GM19099 (cell line): ENCODE measurements around the gene TPM4.

Experiments used
- POLR2A ChIP-seq: IDR thresholded peaks from 3 replicates; pipeline ENCODE4 v1.6.1; 2011; ENCODE audit warnings: low read depth; ENCODE audit not compliant: insufficient read length; ENCODE audit errors: extremely low read depth

The TPM4 gene

GRCh38 chr19:16075430-16076153 lies 703 bp upstream of the TPM4 start:
- no peak for TF ChIP-seq POLR2A

- no peak for TF ChIP-seq POLR2A
Measured at GRCh38 chr19:16076958-16077611, 790 bp downstream of the TPM4 start.

GRCh38 chr19:16077984-16078758 lies 1.9 kb downstream of the TPM4 start:
- peak; percentile 32 for TF ChIP-seq POLR2A

DNA sequence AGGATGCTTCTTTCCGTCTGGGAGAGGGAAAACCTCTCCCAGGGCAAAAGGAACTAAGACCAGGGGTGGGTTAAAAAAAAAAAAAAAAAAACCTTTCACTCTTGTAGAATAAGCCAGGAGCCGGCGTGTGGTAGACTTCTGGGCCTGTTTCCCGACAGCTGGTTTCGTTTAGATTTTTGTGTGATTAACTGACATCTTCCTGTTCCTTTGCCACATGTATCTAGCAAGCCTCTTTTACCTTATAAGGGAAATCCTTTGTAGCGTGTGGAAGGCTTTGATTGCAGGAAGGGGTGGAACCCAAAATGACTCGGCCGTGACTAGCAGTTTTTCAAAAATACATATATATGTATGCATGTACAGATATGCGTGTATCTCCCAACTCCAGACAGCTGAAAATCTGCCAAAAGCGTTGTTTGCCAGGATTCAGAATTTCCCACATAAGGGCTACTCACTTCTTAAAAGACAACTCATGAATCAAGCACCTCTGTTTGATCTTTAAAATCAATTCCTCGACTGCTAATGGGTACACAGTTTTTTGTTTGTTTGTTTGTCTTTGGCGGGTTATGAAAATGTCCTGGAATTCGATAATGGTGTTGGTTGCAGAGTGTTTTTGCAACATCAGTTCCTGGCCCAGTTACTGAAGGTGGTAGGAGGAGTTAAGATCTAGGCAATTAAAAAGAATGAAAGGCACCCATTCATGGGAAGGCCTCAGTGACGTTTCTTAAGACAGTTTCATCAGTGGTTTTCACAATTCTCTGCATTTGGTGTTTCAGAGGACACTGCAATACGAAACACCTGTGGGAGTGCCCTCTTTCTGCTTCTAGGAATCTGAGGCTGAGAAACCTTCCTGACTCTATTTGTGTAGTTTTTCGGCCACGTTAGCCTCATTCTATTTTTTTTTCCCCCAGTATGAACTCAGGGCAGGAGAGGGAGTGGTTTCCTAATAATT lies 2.7 kb downstream of the TPM4 start:
- peak; percentile 43 for TF ChIP-seq POLR2A

GRCh38 chr19:16084067-16084685 lies 7.9 kb downstream of the TPM4 start:
- no peak for TF ChIP-seq POLR2A

DNA sequence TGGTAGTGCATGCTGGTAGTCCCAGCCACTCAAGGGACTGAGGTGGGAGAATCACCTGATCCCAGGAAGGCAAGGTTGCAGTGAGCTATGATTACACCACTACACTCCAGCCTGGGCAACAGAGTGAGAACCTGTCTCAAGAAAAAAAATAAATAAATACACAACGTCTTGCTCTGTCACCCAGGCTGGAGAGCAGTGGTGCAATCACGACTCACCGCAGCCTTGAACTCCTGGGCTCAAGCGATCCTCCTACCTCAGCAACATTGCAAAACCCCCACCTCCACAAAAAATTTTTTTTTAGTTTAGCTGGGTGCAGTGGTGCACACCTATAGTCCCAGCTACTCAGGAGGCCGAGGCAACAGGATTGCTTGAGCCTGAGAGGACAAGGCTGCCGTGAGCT lies 8.8 kb downstream of the TPM4 start:
- no peak for TF ChIP-seq POLR2A

DNA sequence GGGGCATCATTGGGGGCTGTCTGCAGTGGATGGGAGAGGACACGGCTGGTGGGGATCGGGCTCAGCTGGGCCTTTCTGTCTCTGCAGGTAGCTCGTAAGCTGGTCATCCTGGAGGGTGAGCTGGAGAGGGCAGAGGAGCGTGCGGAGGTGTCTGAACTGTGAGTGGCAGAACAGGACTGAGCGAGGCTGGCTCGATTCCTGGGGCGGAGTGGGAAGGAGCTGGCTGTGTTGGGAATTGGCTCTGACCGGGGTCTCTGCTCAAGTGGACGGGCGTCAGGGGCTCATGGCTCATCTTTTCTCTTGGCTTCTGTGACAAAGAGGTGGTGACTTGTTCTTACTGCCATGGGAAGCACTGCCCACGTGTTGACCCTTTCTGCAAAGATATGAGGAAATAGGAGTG lies 11.6 kb downstream of the TPM4 start:
- TF ChIP-seq POLR2A = no peak

DNA sequence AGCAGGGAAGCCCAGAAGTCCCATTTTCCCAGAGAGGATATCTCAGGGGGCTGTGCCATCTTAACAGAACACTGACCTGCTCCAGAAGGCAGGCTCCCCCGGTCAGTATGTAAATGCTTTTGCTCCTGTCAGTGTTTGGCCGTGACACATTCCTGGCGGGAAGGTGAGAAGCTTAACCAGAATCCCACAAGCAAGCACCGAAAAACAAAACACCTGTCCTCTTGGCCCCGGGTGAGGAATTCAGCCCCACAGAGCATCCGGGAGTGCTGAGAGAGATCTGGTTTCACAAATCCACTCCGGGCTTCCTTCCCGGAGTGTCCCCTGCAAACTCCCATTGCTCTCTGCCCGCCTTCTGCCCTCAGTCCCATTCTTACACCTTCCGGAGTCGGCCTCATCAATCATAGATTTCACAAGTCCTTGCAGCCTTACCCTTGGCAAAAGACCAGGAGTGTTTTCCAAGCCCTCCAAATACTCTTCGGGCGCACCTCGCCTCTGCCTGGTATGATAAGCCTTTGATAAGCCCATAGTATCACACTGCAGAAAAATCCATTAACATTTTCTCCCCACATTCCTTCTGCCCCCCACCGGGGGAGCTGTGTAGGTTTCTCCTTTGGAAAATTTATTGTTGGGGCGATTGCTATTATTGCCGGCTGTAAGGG lies 12.2 kb downstream of the TPM4 start:
- TF ChIP-seq POLR2A = no peak

- TF ChIP-seq POLR2A = no peak
Measured at GRCh38 chr19:16089010-16089846, 12.9 kb downstream of the TPM4 start.

DNA sequence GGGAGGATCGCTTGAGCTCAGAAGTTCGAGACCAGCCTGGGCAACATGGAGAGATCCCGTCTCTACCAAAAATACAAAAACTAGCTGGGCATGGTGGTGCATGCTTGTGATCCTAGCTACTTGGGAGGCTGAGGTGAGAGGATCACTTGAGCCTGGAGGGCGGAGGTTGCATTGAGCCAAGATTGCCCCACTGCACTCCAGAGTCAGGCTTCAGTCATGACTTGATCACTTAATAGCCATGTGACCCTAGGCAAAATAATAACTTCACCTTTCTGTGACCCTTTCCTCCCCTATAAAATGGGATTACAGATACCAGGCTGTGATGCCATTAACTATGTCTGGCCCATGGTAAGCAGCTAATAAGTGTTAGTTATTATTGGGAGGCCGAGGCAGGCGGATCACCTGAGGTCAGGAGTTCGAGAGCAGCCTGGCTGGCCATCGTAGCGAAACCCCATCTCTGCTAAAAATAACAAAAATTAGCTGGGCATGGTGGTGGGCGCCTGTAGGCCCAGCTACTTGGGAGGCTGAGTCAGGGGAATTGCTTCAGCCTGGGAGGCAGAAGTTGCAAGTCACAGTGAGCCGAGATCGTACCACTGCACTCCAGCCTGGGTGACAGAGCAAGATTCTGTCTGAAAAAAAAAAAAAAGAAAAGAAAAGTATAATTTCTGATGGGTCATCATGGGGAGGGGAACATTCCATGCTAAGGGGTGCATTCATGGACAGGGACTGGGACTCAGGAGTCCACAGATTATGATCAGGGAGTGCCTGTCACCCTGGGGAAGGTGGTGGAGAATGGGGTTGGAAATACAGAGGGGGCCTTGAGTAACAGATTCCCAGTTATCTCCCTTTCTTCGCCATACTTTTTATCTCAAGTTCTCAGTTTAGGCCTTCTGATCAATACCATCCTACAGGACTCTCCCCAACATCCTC lies 15.5 kb downstream of the TPM4 start:
- TF ChIP-seq POLR2A = no peak

DNA sequence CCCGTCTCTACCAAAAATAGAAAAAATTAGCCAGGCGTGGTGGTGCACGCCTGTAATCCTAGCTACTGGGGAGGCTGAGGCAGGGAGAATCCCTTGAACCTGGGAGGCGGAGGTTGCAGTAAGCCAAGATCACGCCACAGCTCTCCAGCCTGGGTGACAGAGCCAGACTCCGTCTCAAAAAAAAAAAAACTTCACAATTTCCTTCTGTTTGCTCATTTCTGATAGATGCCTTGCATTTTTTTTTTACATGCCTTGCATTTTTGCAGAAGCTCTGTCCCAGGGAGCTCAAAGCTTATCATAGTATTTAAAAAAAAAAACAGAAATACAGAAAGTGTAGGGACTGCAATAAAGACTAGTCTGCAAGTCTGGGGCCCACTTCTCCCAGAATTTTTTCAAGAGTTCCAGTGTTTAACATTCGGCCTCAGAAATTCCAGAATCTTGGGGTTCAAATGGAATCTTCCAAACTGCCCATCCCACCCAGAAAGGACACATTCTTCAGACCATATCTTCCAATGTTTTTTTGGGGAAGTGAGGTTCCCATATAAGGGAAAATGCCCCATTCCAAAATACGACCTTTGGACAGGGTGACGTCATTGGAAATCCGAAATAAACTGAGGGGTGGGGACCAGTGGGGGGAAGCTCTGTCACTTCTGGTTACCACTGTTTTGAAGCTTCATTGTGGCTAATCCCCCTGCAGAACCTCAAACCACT lies 18.2 kb downstream of the TPM4 start:
- no peak for TF ChIP-seq POLR2A
